Measurements from ENCODE around the gene CCDC18. TPM values are rescaled to one million over a fixed set of nuclear protein-coding genes. Genes with fewer than 3 reads are reported as not detected.
"Not testable (repeated sequence)": the region's sequence is repeated elsewhere in the genome, so short reads cannot be mapped to it uniquely, and the experiment has no call there.

Gene CCDC18
- total RNA-seq, 2 experiments from 2014 or later = 14.9 to 15.7 TPM

- no peaks in the 10 kb centered on the region for H3K4me1 Mint-ChIP-seq
- no peak overlapping the region for H3K4me3 Mint-ChIP-seq
- H3K36me3 Mint-ChIP-seq = peaks cover 68% of the 10 kb centered on the region
- no peak overlapping the region for H3K27ac Mint-ChIP-seq
- H3K9me3 Mint-ChIP-seq = peaks cover 33% of the 10 kb centered on the region
- H3K27me3 Mint-ChIP-seq = no peaks in the 10 kb centered on the region
- DNase-seq = no peak
Measured at GRCh38 chr1:93244298-93245069, 64.0 kb downstream of the CCDC18 start.

GRCh38 chr1:93251966-93252365 is 71.4 kb downstream of the CCDC18 start:
- no peaks in the 10 kb centered on the region for H3K27me3 Mint-ChIP-seq
- no peak overlapping the region for H3K4me3 Mint-ChIP-seq
- no peak for DNase-seq
- no peak overlapping the region for H3K27ac Mint-ChIP-seq
- peaks cover 63% of the 10 kb centered on the region for H3K36me3 Mint-ChIP-seq
- H3K9me3 Mint-ChIP-seq = peaks cover 13% of the 10 kb centered on the region
- peaks cover 4% of the 10 kb centered on the region for H3K4me1 Mint-ChIP-seq

DNA sequence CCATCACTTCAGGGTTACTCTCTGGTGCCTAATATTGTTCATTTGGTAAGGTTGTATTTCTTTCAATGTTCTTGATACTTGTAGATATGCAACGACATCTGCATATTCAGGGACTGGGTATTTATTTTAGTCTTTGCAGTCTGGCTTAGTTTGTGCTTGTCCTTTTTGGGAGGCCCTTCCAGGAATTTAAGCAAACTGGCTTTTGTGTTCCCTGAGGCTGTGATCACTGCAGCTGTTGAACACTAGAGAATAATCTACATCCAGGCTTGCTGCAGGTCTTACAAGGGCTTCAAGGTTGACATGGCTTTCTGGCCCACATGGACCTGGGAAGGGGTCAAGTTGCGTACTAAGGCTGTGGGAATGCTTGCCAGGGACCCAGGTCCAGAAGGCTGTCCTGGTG is 72.1 kb downstream of the CCDC18 start:
- Mint-ChIP-seq H3K4me1 (peaks cover 4% of the 10 kb centered on the region), H3K36me3 (peaks cover 57% of the 10 kb centered on the region), H3K27me3 (no peaks in the 10 kb centered on the region), H3K4me3 (no peak overlapping the region), H3K9me3 (peaks cover 13% of the 10 kb centered on the region), H3K27ac (no peak overlapping the region)
- no peak for DNase-seq

- no peak overlapping the region for H3K27ac Mint-ChIP-seq
- H3K4me3 Mint-ChIP-seq = no peak overlapping the region
- H3K4me1 Mint-ChIP-seq = peaks cover 4% of the 10 kb centered on the region
- H3K36me3 Mint-ChIP-seq = peaks cover 53% of the 10 kb centered on the region
- peaks cover 13% of the 10 kb centered on the region for H3K9me3 Mint-ChIP-seq
- H3K27me3 Mint-ChIP-seq = no peaks in the 10 kb centered on the region
- DNase-seq = no peak
Measured at GRCh38 chr1:93253516-93253915, 73.0 kb downstream of the CCDC18 start.

- Mint-ChIP-seq H3K27ac (no peak overlapping the region), H3K27me3 (no peaks in the 10 kb centered on the region), H3K4me3 (no peak overlapping the region), H3K4me1 (peaks cover 4% of the 10 kb centered on the region), H3K36me3 (peaks cover 43% of the 10 kb centered on the region), H3K9me3 (peaks cover 8% of the 10 kb centered on the region)
- DNase-seq = no peak
Measured at GRCh38 chr1:93255222-93256079, 74.9 kb downstream of the CCDC18 start.

DNA sequence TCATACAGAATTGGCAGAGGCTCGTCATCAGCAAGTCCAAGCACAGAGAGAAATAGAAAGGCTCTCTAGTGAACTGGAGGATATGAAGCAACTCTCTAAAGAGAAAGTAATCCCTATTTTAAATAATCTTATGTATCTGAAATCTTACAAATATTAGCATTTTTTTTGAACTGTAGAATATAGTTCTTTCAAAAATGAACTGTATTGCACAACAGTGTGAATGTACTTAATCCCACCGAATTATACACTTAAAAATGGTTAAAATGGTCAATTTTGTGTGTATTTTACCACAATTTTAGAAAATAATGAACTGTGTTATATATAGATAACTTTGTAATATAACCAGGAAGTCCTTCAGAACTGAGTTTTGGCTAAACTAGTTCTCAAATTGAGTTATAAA is 75.9 kb downstream of the CCDC18 start:
- H3K36me3 Mint-ChIP-seq = peaks cover 44% of the 10 kb centered on the region
- H3K27me3 Mint-ChIP-seq = no peaks in the 10 kb centered on the region
- no peak for DNase-seq
- H3K4me3 Mint-ChIP-seq = no peak overlapping the region
- H3K27ac Mint-ChIP-seq = no peak overlapping the region
- H3K9me3 Mint-ChIP-seq = peaks cover 9% of the 10 kb centered on the region
- H3K4me1 Mint-ChIP-seq = peaks cover 2% of the 10 kb centered on the region

DNA sequence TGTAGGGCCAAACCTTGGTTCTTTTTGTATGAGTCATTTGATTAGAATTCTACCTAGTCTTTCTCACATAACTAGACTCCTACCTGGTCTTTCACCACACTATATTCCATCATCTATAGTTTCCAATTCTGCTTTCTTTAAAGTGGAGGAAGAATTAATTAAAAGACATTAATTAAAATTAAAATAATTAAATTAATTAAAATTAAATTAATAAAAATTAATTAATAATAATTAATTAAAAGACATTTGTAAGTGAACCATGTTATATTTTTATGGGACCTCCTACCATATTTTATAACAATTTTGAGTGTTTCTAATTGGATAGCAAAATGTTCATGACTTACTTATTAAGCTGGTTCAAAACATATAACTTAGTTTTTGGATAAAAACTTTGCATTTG is 77.4 kb downstream of the CCDC18 start:
- Mint-ChIP-seq H3K36me3 (peaks cover 44% of the 10 kb centered on the region), H3K4me3 (no peak overlapping the region), H3K27me3 (no peaks in the 10 kb centered on the region), H3K27ac (no peak overlapping the region), H3K9me3 (peaks cover 12% of the 10 kb centered on the region), H3K4me1 (peaks cover 2% of the 10 kb centered on the region)
- no peak for DNase-seq

GRCh38 chr1:93260726-93261125 is 80.2 kb downstream of the CCDC18 start:
- H3K4me1 Mint-ChIP-seq, H3K4me3 Mint-ChIP-seq, H3K27ac Mint-ChIP-seq, H3K27me3 Mint-ChIP-seq, DNase-seq: not testable (repeated sequence)
- H3K9me3 Mint-ChIP-seq = peaks cover 20% of the 10 kb centered on the region
- peaks cover 51% of the 10 kb centered on the region for H3K36me3 Mint-ChIP-seq

DNA sequence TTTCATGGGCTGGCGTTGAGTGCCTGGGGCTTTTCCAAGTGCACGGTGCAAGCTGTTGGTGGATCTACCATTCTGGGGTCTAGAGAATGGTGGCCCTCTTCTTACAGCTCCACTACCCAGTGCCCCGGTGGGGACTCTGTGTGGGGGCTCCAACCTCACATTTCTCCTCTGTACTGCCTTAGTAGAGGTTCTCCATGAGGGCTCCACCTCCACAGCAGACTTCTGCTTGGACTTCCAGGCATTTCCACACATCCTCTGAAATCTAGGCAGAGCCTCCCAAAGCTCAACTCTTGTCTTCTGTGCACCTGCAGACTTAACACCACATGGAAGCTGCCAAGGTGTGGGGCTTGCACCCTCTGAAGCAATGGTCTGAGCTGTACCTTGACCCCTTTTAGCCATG is 82.1 kb downstream of the CCDC18 start:
- no peaks in the 10 kb centered on the region for H3K4me1 Mint-ChIP-seq
- no peak overlapping the region for H3K4me3 Mint-ChIP-seq
- H3K27ac Mint-ChIP-seq = no peak overlapping the region
- no peaks in the 10 kb centered on the region for H3K27me3 Mint-ChIP-seq
- H3K9me3 Mint-ChIP-seq = peaks cover 20% of the 10 kb centered on the region
- H3K36me3 Mint-ChIP-seq = peaks cover 67% of the 10 kb centered on the region
- DNase-seq = no peak

GRCh38 chr1:93268888-93269287 is 88.4 kb downstream of the CCDC18 start:
- peaks cover 51% of the 10 kb centered on the region for H3K36me3 Mint-ChIP-seq
- not testable (repeated sequence) for H3K27me3 Mint-ChIP-seq, H3K27ac Mint-ChIP-seq, H3K4me3 Mint-ChIP-seq, H3K4me1 Mint-ChIP-seq, DNase-seq, H3K9me3 Mint-ChIP-seq

DNA sequence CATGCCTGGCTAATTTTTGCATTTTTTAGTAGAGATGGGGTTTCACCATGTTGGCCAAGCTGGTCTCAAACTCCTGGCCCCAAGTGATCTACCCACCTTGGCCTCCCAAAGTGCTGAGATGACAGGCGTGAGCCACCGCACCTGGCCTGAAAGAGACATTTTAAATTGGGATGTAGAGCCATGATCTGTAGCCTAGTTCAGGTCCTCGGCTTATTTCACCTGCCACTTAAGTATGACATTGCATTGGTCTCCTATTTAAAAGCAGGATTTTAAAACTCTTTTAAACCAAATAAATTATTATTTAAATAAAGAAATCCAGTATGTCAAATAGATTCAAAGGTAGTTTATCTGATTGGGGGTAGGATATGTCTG is 94.7 kb downstream of the CCDC18 start:
- H3K9me3 Mint-ChIP-seq, DNase-seq, H3K27ac Mint-ChIP-seq, H3K4me1 Mint-ChIP-seq, H3K27me3 Mint-ChIP-seq, H3K4me3 Mint-ChIP-seq: not testable (repeated sequence)
- peaks cover 16% of the 10 kb centered on the region for H3K36me3 Mint-ChIP-seq

GRCh38 chr1:93275634-93276295 is 95.2 kb downstream of the CCDC18 start:
- no peaks in the 10 kb centered on the region for H3K4me1 Mint-ChIP-seq
- H3K27ac Mint-ChIP-seq = no peak overlapping the region
- DNase-seq = no peak
- no peaks in the 10 kb centered on the region for H3K27me3 Mint-ChIP-seq
- peaks cover 7% of the 10 kb centered on the region for H3K9me3 Mint-ChIP-seq
- peaks cover 17% of the 10 kb centered on the region for H3K36me3 Mint-ChIP-seq
- H3K4me3 Mint-ChIP-seq = no peak overlapping the region

GRCh38 chr1:93277530-93277929 is 97.0 kb downstream of the CCDC18 start:
- not testable (repeated sequence) for H3K4me3 Mint-ChIP-seq, DNase-seq, H3K27me3 Mint-ChIP-seq, H3K4me1 Mint-ChIP-seq, H3K27ac Mint-ChIP-seq, H3K9me3 Mint-ChIP-seq
- H3K36me3 Mint-ChIP-seq = peaks cover 25% of the 10 kb centered on the region

DNA sequence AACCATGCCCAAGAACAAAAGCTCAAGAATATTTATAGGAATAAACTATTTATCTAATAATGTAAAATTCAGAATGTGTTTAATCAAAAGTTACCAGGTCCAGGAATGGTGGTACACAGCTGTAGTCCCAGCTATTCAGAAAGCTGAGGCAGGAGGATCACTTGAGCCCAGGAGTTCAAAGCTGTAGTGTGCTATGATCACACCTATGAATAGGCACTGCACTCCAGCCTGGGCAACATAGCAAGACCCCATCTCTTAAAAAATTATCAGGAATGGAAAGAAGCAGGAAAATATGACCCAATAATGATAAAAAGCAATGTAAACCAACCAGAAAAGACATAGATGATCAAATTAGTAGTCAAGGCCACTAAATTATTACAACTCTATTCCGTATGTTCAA is 103.0 kb downstream of the CCDC18 start:
- no peaks in the 10 kb centered on the region for H3K27me3 Mint-ChIP-seq
- no peak overlapping the region for H3K27ac Mint-ChIP-seq
- DNase-seq = no peak
- peaks cover 7% of the 10 kb centered on the region for H3K9me3 Mint-ChIP-seq
- no peaks in the 10 kb centered on the region for H3K4me1 Mint-ChIP-seq
- no peak overlapping the region for H3K4me3 Mint-ChIP-seq
- H3K36me3 Mint-ChIP-seq = peaks cover 37% of the 10 kb centered on the region

DNA sequence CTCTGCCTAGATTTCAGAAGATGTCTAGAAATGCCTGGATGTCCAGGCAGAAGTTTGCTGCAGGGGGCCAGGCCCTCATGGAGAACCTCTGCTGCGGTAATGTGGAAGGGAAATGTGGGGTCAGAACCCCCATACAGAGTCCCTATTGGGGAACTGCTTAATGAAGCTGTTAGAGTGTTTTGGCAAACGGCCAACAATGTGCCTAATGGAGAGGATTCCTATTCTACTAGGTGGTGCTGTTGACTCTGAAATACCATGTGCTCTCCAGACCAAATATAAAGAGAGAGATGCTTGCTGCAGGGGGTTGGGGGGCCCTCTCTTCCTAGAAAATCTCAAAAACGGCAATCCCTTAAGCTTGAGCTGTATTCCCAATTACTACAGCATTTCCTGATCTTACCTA is 108.0 kb downstream of the CCDC18 start:
- Mint-ChIP-seq H3K27me3 (no peaks in the 10 kb centered on the region), H3K27ac (no peak overlapping the region), H3K36me3 (peaks cover 42% of the 10 kb centered on the region), H3K9me3 (peaks cover 4% of the 10 kb centered on the region), H3K4me1 (no peaks in the 10 kb centered on the region), H3K4me3 (no peak overlapping the region)
- no peak for DNase-seq

All from activated naive CD8-positive, alpha-beta T cell treated with anti-CD3 and anti-CD28 coated beads for 36 hours (primary cell).